Suprapubic skin (tissue), 4 donors: ENCODE measurements around the gene FST. TPM values are rescaled to one million over a fixed set of nuclear protein-coding genes. Genes with fewer than 3 reads are reported as not detected.

Experiments used
- DNase-seq, 2 donors: peaks; one replicate each; pipeline ENCODE4 v3.0.0-alpha.2; 2019; ENCODE audit warnings: low spot score in 2 of 2
- H3K27ac ChIP-seq: fragments of 200-600 bp; sonication (generic); one replicate; pipeline ENCODE4 v1.5.1; 2019
- H3K27me3 ChIP-seq: fragments of 200-600 bp; sonication (generic); one replicate; pipeline ENCODE4 v1.5.1; 2019
- H3K36me3 ChIP-seq: fragments of 200-600 bp; sonication (generic); one replicate; pipeline ENCODE4 v1.5.1; 2019
- H3K4me1 ChIP-seq: fragments of 200-600 bp; sonication (generic); one replicate; pipeline ENCODE4 v1.5.1; 2019
- H3K4me3 ChIP-seq: fragments of 200-600 bp; sonication (generic); one replicate; pipeline ENCODE4 v1.5.1; 2019; ENCODE audit warnings: mild to moderate bottlenecking
- H3K9me3 ChIP-seq: fragments of 200-600 bp; sonication (generic); one replicate; pipeline ENCODE4 v1.5.1; 2019
- CTCF ChIP-seq, 2 donors: fragments of 200-600 bp in 1 of 2; fragments of 450-650 bp in 1 of 2; sonication (generic) in 1 of 2; IDR thresholded peaks; one replicate each; pipeline ENCODE4 v1.5.1; 2016 to 2019; ENCODE audit warnings: antibody characterized with exemption in 2 of 2, mild to moderate bottlenecking in 1 of 2, moderate library complexity in 1 of 2
- EP300 ChIP-seq: sonication (generic); formaldehyde crosslinking; IDR thresholded peaks from one replicate; pipeline ENCODE4 v1.6.1; 2017; ENCODE audit warnings: antibody characterized with exemption
- POLR2A ChIP-seq, 2 donors: fragments of 450-650 bp; IDR thresholded peaks; one replicate each; pipeline ENCODE4 v1.6.1; 2017; ENCODE audit warnings: antibody characterized with exemption in 2 of 2, mild to moderate bottlenecking in 2 of 2, moderate library complexity in 2 of 2
- POLR2AphosphoS5 ChIP-seq, 3 donors: sonication (generic); formaldehyde crosslinking; IDR thresholded peaks; one replicate each; pipeline ENCODE4 v1.6.1; 2017; ENCODE audit warnings: antibody characterized with exemption in 3 of 3
- WGBS: methylation state at CpG from one replicate; pipeline ENCODE4 v1.1.5; 2018; 5-methylcytosine and 5-hydroxymethylcytosine counted together
- total RNA-seq, 4 donors: library from RNA; depleted of rRNA; stranded (reverse); fragments of >200 nt; gene quantifications; one replicate each; pipeline ENCODE4 v1.1.0, GENCODE V29; 2016

The FST gene
- total RNA-seq, 4 donors from 2014 or later = 6.0 to 26.4 (median 6.6) TPM

- under 1% methylated on average over 36 of the region's 36 CpGs for WGBS
- H3K27me3 ChIP-seq = no peaks in the 10 kb centered on the region
- peaks cover 36% of the 10 kb centered on the region for H3K4me1 ChIP-seq
- no peak for TF ChIP-seq POLR2A (IDR thresholded peaks at IDR 0.05)
- TF ChIP-seq POLR2AphosphoS5 (IDR thresholded peaks at IDR 0.05) = peak in 1 of 3 donors; percentile 58
- TF ChIP-seq EP300 = no peak
- TF ChIP-seq CTCF (IDR thresholded peaks at IDR 0.05) = peak; percentile 23 to 24
- no peaks in the 10 kb centered on the region for H3K9me3 ChIP-seq
- peak; percentile 87 to 94 for DNase-seq
- H3K27ac ChIP-seq = peak overlapping the region; percentile 65
- peak overlapping the region; percentile 65 for H3K4me3 ChIP-seq
- no peaks in the 10 kb centered on the region for H3K36me3 ChIP-seq
These were observed 1.7 kb downstream of the FST start for GRCh38 chr5:53481887-53482716.

DNA sequence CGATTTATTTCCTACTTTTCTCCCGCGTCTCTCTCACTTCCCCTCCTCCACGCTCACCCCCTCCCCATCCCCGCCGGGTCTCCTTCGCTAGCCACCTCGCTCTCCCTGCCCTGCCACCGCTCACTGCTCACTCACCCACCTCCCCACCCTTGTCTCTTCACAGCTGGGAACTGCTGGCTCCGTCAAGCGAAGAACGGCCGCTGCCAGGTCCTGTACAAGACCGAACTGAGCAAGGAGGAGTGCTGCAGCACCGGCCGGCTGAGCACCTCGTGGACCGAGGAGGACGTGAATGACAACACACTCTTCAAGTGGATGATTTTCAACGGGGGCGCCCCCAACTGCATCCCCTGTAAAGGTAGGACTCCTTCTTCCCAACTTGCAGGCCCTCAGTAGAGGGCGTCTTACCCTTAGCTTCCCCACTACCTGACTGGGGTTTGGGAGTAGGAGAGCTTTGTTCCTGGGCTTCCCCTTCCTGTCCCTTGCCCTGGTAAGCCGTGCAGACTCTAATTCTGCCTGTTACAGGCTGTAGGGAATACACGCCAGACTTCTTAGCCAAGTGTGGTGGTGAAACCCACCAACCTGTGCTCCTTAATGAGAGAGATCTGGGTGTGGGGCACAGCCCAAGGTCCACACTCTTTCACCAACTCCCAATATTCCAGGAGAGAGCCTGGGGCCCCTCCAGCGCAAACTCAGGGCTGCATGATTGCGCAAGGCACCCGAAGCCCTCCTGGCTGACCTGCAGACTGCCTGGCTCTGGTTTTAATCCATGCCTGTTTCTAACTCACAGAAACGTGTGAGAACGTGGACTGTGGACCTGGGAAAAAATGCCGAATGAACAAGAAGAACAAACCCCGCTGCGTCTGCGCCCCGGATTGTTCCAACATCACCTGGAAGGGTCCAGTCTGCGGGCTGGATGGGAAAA lies 2.5 kb downstream of the FST start:
- peak in 1 of 2 donors; percentile 69 for DNase-seq
- Histone ChIP-seq H3K27me3 (no peaks in the 10 kb centered on the region), H3K4me1 (peaks cover 36% of the 10 kb centered on the region), H3K36me3 (no peaks in the 10 kb centered on the region), H3K27ac (peak overlapping the region; percentile 65), H3K4me3 (peak overlapping the region; percentile 65), H3K9me3 (no peaks in the 10 kb centered on the region)
- WGBS = 32% methylated on average over 35 of the region's 35 CpGs
- TF ChIP-seq CTCF (IDR thresholded peaks at IDR 0.05) (no peak), POLR2A (IDR thresholded peaks at IDR 0.05) (no peak), EP300 (no peak), POLR2AphosphoS5 (IDR thresholded peaks at IDR 0.05) (no peak)

DNA sequence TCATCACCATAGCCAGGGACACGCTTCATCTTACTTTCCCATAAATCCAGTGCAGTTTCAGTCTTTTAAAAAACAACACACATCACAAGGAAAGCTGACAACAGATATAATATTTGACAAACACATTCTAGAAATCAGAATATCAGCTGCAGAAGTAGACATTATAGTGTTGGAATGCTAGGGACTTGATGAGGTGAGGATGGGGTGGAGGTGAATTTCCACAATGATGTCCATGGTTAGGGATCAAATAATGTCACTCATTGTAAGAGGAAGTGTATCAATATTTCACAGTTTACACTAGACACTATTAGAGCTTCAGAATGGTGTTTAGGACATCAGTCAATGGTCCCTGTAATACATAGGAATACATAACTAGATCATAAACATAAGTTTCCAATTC lies 7.0 kb downstream of the FST start:
- no peak for TF ChIP-seq CTCF (IDR thresholded peaks at IDR 0.05)
- TF ChIP-seq EP300 = no peak
- TF ChIP-seq POLR2AphosphoS5 (IDR thresholded peaks at IDR 0.05) = no peak
- no peak for TF ChIP-seq POLR2A (IDR thresholded peaks at IDR 0.05)

GRCh38 chr5:53488195-53488722 lies 7.8 kb downstream of the FST start:
- Histone ChIP-seq H3K4me1 (peaks cover under 1% of the 10 kb centered on the region), H3K27me3 (no peaks in the 10 kb centered on the region), H3K4me3 (no peak overlapping the region), H3K27ac (no peak overlapping the region), H3K9me3 (no peaks in the 10 kb centered on the region), H3K36me3 (no peaks in the 10 kb centered on the region)
- TF ChIP-seq POLR2AphosphoS5 (IDR thresholded peaks at IDR 0.05) (no peak), CTCF (IDR thresholded peaks at IDR 0.05) (no peak), EP300 (no peak), POLR2A (IDR thresholded peaks at IDR 0.05) (no peak)
- WGBS = 63% methylated on average over 6 of the region's 8 CpGs
- DNase-seq = no peak

More for the DNA sequence above, 7.0 kb downstream of the FST start:
- no peaks in the 10 kb centered on the region for H3K27me3 ChIP-seq
- WGBS = 86% methylated on average over 1 of the region's 1 CpG
- H3K4me3 ChIP-seq = no peak overlapping the region
- H3K4me1 ChIP-seq = peaks cover 9% of the 10 kb centered on the region
- no peaks in the 10 kb centered on the region for H3K36me3 ChIP-seq
- DNase-seq = no peak
- H3K9me3 ChIP-seq = no peaks in the 10 kb centered on the region
- no peak overlapping the region for H3K27ac ChIP-seq
